ENCODE results near the gene UGT1A10. TPM values are rescaled to one million over a fixed set of nuclear protein-coding genes. Genes with fewer than 3 reads are reported as not detected.

The UGT1A10 gene
- total RNA-seq, 2 donors from 2014 or later = not detected

DNA sequence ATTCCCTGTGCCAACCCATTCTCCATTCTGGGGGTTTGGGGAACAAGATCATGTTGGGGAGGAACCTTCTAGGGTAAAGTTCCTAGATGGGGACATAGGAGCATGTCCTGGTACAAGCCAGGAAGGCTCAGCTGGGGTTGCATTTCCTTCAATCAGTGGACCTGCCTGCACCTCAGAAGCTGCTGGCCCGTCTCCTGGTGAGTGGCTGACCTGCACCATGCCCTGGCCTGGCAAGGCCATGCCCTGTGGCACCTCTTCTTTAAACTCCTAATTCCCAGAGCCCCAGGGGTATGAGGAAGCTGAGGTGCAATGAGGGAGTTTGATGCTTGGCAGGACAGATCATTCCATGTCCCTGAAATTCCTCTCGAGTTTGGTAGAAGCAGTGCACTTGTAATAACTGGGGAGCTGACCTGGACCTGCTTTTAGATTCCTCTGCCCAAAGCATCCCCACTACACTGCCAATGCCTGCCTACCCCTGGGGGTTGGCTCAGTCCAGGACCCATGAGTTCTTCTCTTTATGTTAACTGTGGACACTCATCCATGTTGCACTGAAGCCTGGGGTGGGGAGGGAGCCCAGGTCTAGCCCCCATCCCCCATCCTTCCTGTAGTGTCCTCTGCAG lies 167.2 kb downstream of the UGT1A10 start:
- ATAC-seq (no peak), DNase-seq (no peak)
- H3K4me1 Mint-ChIP-seq = peaks cover 2% of the 10 kb centered on the region
- no peaks in the 10 kb centered on the region for H3K36me3 Mint-ChIP-seq (ENCODE audit: low read depth)
- H3K27me3 Mint-ChIP-seq = peaks cover 52% of the 10 kb centered on the region
- H3K4me3 Mint-ChIP-seq = peak overlapping the region; percentile 3
- H3K27ac Mint-ChIP-seq = no peak overlapping the region
- H3K9me3 ChIP-seq (ENCODE audit: control insufficient read depth, low read length, poor library complexity, severe bottlenecking) = no peaks in the 10 kb centered on the region

DNA sequence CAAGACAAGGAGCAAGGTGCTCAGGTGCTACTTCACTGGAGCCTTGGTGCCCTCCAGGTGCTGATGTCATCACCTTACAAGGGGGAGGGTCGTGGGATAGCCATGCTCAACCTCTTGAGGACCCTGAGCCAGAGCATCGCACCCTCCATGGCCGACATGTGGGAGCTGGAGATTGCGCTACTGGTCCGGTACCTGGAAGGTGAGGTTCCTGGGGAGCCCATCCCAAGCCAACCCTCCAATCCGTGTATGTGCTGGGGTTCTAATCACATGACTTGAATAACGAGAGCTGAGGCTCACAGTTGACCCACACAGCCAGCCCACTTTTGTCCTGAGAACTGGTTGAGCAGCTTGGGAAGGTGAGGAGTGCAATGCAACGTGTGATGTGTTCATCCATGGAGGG lies 167.7 kb downstream of the UGT1A10 start:
- Mint-ChIP-seq H3K4me1 (peaks cover 2% of the 10 kb centered on the region), H3K36me3 (ENCODE audit: low read depth) (no peaks in the 10 kb centered on the region), H3K4me3 (peak overlapping the region; percentile 3), H3K27me3 (peaks cover 51% of the 10 kb centered on the region), H3K27ac (no peak overlapping the region)
- H3K9me3 ChIP-seq (ENCODE audit: control insufficient read depth, low read length, poor library complexity, severe bottlenecking) = no peaks in the 10 kb centered on the region
- ATAC-seq (no peak), DNase-seq (no peak)

DNA sequence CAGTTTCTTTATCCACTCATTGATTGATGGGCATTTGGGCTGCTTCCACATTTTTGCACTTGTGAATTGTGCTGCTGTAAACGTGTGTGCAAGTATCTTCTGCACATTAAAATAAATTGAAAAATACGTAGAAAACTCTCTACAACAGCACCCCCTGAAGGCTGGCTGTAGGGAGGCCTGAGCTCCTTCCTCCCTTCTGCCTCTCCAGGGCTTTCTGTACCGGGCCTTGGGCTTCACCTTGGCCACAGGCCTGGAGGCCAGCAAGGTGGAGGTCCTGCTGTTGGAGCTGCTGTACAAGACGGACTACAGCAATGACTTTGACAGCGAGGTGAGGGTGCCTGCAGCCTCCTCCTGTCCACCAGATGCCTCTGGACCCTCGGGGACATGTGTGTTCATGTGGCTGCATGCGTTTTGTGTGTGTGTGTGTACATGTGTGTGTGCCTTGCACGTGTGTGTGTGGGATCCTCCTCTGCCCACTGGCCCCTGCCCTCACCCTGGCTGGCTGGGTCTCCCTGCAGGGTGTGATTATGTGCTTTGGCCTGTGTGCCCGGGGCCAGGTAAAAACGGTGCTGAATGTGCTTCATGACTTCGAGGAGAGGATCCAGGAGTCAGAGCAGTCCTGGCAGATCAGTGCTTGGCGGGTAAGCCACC lies 171.1 kb downstream of the UGT1A10 start:
- Mint-ChIP-seq H3K36me3 (ENCODE audit: low read depth) (no peaks in the 10 kb centered on the region), H3K4me1 (peaks cover 2% of the 10 kb centered on the region), H3K27me3 (peaks cover 76% of the 10 kb centered on the region), H3K4me3 (no peak overlapping the region), H3K27ac (no peak overlapping the region)
- no peaks in the 10 kb centered on the region for H3K9me3 ChIP-seq (ENCODE audit: control insufficient read depth, low read length, poor library complexity, severe bottlenecking)
- DNase-seq = no peak
- no peak for ATAC-seq

DNA sequence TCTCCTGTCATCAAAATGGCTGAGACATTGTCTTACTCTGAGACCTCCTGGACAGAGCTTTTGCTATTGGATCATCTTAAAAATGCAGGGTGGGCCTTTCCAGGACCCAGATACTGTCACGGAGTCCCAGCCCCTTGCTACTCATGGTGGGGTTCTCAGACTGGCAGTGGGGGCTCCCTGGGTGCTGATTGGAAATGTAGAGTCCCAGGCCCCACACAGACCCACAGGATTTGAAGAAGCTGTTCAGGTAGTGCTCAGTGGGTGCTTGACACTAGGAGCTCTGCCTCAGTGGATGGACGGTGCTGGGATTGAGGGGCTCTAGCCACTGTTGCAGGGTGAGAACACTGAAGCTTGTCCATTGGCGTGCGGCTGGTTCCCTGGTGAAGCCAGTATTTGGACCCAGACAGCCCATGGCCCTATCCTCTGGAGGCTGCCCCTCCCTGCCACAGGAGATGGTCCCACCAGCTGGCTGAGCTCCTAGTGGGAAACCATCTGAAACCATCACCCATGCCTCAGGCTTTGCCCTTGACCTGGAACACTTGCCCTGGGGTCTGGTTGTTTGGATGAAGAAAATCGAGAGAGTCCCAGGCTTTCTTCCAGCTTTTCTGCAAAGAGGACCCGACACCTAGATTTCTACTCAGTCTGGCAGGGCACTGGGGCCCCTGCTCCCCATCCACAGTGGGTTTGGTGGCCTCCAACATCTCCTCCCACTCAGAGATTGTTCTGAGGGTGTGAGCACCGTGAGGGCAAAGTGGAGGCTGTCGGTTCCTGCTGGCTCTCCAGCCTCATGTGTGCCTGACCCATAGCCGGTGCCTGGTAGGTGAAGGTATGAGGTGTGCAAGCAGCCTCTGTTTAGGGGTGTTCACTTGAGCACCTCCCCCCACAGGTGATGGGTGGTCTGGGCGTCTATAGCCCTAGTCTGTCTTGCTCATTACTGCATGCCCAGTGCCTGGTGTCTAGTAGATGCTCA lies 172.0 kb downstream of the UGT1A10 start:
- Mint-ChIP-seq H3K4me1 (peaks cover 5% of the 10 kb centered on the region), H3K36me3 (ENCODE audit: low read depth) (no peaks in the 10 kb centered on the region), H3K4me3 (no peak overlapping the region), H3K27me3 (peaks cover 67% of the 10 kb centered on the region), H3K27ac (no peak overlapping the region)
- H3K9me3 ChIP-seq (ENCODE audit: control insufficient read depth, low read length, poor library complexity, severe bottlenecking) = no peaks in the 10 kb centered on the region
- no peak for ATAC-seq
- DNase-seq = no peak

DNA sequence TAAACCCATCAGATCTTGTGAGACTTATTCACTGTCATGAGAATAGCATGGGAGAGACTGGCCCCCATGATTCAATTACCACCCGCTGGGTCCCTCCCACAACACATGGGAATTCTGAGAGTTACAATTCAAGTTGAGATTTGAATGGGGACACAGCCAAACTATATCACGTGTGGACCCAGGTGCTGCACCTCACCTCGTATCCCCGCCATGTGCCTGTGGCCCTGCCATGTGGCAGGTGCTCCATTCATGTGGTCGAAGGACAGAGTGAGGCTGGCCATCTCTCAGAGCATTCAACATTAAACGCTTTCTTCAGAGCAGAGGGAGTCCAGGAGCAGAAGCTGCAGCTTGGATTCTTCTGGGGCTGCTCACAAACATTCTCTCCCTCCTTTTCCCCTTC lies 174.1 kb downstream of the UGT1A10 start:
- Mint-ChIP-seq H3K4me1 (peaks cover 2% of the 10 kb centered on the region), H3K27ac (no peak overlapping the region), H3K4me3 (no peak overlapping the region), H3K27me3 (peaks cover 56% of the 10 kb centered on the region), H3K36me3 (ENCODE audit: low read depth) (no peaks in the 10 kb centered on the region)
- ATAC-seq = no peak
- H3K9me3 ChIP-seq (ENCODE audit: control insufficient read depth, low read length, poor library complexity, severe bottlenecking) = no peaks in the 10 kb centered on the region
- no peak for DNase-seq

DNA sequence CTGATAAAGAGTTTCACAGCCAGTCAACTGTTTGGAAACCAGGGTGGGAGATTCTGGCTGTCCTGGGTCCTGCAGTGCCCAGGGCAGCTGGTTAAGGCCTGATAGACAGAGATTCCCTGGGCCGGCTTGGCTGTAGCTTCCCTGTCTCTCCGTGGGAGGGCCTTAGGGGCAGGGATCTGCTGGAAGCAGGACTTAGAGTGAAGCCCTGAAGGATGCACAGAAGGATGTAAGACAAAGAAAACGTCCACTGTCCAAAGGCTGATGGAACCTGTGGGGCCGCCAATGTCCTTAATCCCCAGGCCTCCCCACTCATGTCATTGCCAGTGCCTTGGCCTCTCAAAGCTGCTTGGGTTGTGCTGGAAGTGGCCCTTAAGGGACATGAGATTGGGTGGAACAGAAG lies 174.8 kb downstream of the UGT1A10 start:
- H3K27ac Mint-ChIP-seq = no peak overlapping the region
- no peaks in the 10 kb centered on the region for H3K36me3 Mint-ChIP-seq (ENCODE audit: low read depth)
- DNase-seq = no peak
- peaks cover 2% of the 10 kb centered on the region for H3K4me1 Mint-ChIP-seq
- H3K27me3 Mint-ChIP-seq = peaks cover 53% of the 10 kb centered on the region
- H3K4me3 Mint-ChIP-seq = no peak overlapping the region
- no peaks in the 10 kb centered on the region for H3K9me3 ChIP-seq (ENCODE audit: control insufficient read depth, low read length, poor library complexity, severe bottlenecking)
- ATAC-seq = no peak

DNA sequence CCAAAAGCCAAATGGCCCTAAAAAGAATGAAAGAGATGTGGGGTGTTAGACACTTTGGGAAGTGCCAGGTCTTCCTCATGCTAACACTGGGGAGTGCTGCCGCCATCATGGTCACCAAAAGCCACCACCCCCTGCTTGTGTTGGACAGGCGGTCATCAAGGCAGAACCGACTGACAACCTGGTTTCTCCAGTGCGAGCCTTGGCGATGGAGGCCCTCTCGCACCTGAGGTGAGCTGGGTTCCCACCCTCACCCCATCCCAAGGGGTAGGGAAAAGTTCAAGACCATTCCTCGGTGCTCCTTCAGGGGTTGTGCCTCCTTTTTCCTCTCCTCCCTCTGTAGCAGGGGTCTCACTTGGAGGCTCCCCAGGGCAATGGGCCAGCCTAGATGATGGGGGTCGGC lies 175.5 kb downstream of the UGT1A10 start:
- ATAC-seq = no peak
- Mint-ChIP-seq H3K36me3 (ENCODE audit: low read depth) (no peaks in the 10 kb centered on the region), H3K27me3 (peaks cover 53% of the 10 kb centered on the region), H3K27ac (no peak overlapping the region), H3K4me1 (peaks cover 2% of the 10 kb centered on the region), H3K4me3 (no peak overlapping the region)
- DNase-seq = no peak
- no peaks in the 10 kb centered on the region for H3K9me3 ChIP-seq (ENCODE audit: control insufficient read depth, low read length, poor library complexity, severe bottlenecking)

DNA sequence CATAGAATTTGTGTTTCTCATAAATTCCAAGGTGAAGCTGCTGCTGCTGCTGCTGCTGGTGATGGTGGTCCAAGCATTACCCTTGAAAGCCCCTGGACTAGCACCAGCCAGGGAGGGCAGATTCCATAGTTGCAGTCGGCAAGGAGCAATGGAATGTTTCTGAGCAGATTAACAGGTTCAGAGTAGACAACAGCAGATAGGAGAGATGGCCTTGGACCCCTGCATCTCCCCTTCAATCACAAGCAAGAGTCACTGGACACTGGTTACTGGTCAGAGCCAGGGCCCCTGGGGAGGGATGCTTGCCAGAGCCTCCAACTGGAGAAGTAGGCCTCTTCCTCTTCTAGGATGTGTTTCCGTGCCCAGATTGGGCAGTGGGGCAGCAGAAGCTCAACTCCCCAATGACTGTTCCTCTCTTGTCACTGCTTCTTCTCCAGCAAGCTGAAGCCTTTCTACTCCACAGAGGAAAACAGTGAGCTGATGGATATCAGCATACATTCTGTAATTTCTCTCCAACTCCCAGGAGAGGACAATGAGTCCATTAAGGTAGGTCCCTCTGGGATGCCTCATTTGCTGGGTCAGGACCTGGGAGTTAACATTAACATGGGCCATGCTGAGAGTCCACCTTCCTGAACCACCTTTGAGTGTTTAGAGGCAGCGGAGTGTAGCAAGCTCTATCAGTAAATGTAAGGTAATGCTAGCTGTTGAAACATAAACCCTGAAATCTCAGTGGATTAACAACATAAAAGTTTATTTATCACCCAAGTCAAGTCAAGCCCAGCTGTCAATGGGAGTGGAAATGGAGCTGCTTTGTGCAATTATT lies 177.2 kb downstream of the UGT1A10 start:
- no peak overlapping the region for H3K27ac Mint-ChIP-seq

DNA sequence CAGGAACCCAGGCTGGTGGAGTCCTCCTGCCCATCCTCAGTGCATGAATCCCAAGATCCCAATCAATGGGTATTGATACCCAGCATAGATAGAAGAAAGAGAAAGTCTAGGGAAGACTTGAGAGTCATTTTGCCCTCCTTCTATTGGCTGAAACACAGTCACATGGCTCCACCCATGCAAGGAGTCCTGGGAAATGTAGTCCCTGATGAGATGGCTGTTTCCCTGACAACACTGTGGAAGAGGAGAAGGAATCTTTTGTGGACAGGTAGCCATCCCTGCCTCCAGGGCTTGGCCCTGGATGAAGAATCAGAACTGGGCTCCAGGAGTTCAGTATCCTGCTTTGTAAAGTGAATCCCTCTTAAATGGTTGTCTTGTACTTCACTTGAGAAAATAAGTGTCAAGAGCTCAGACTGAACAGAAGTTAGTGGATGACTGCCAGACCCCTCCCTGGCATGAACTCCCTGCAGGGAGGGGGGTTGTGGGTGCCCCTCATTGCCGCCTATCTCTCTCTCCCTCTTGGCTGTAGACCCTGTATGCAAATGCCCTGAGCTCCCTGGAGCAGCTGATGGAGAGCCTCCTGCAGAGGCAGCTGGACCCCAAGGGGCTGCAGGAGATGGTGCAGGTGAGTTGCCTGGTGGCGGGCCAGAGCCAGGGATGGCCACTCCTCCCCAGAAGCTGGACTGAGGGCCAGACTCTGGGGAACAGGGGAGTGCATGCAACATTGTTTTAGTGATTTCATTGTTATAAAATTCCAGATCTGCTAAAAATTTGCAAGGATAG lies 178.0 kb downstream of the UGT1A10 start:
- no peak overlapping the region for H3K4me3 Mint-ChIP-seq
- no peak for DNase-seq
- no peaks in the 10 kb centered on the region for H3K36me3 Mint-ChIP-seq (ENCODE audit: low read depth)
- no peak for ATAC-seq
- H3K27ac Mint-ChIP-seq = no peak overlapping the region
- peaks cover 49% of the 10 kb centered on the region for H3K27me3 Mint-ChIP-seq
- no peaks in the 10 kb centered on the region for H3K9me3 ChIP-seq (ENCODE audit: control insufficient read depth, low read length, poor library complexity, severe bottlenecking)
- H3K4me1 Mint-ChIP-seq = peaks cover 8% of the 10 kb centered on the region

More for the DNA sequence above, 177.2 kb downstream of the UGT1A10 start:
- peaks cover 56% of the 10 kb centered on the region for H3K27me3 Mint-ChIP-seq
- H3K9me3 ChIP-seq (ENCODE audit: control insufficient read depth, low read length, poor library complexity, severe bottlenecking) = no peaks in the 10 kb centered on the region
- no peak overlapping the region for H3K4me3 Mint-ChIP-seq
- no peaks in the 10 kb centered on the region for H3K36me3 Mint-ChIP-seq (ENCODE audit: low read depth)
- no peak for ATAC-seq
- no peak for DNase-seq
- peaks cover 8% of the 10 kb centered on the region for H3K4me1 Mint-ChIP-seq

DNA sequence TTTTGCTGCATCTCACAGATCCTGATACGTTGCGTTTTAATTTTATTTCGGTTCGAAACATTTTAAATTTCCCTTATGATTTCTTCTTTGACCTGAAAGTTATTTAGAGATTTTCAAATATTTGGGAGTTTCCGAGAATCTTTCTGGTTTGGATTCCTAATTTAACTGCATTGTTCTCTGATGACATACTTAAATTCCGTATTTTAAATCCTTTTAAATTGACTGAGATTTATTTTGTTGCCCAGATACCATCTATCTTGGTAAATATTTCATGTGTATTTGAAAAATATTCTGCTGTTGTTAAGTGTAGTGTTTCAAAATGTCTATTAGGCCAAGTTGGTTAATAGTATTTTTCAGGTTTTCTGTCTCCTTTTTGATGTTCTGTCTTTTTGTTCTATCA lies 179.6 kb downstream of the UGT1A10 start:
- ATAC-seq (no peak), DNase-seq (no peak)
- Mint-ChIP-seq H3K27ac (no peak overlapping the region), H3K27me3 (peaks cover 47% of the 10 kb centered on the region), H3K4me3 (no peak overlapping the region), H3K36me3 (ENCODE audit: low read depth) (no peaks in the 10 kb centered on the region), H3K4me1 (peaks cover 10% of the 10 kb centered on the region)
- no peaks in the 10 kb centered on the region for H3K9me3 ChIP-seq (ENCODE audit: control insufficient read depth, low read length, poor library complexity, severe bottlenecking)

DNA sequence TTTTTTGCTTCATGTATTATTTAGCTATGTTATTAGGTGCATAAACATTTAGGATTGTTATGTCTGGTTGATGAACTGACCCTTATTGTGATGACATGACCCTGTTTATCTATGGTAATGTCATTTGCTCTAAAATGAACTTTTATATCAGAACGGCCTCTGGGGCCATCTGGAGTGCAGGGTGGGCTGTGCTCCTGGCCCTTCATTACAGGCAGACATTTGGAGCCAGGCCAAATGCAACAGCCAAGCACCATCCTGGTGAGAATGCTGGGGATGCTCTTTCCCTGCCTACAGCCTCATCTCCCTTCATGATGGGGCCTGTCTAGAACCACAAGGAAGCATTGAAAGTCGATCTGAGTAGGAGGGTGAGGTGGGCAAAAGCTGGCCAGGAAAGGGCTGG lies 180.1 kb downstream of the UGT1A10 start:
- Mint-ChIP-seq H3K27ac (no peak overlapping the region), H3K27me3 (peaks cover 42% of the 10 kb centered on the region), H3K4me1 (peaks cover 10% of the 10 kb centered on the region), H3K4me3 (no peak overlapping the region), H3K36me3 (ENCODE audit: low read depth) (no peaks in the 10 kb centered on the region)
- DNase-seq (no peak), ATAC-seq (no peak)
- no peaks in the 10 kb centered on the region for H3K9me3 ChIP-seq (ENCODE audit: control insufficient read depth, low read length, poor library complexity, severe bottlenecking)

DNA sequence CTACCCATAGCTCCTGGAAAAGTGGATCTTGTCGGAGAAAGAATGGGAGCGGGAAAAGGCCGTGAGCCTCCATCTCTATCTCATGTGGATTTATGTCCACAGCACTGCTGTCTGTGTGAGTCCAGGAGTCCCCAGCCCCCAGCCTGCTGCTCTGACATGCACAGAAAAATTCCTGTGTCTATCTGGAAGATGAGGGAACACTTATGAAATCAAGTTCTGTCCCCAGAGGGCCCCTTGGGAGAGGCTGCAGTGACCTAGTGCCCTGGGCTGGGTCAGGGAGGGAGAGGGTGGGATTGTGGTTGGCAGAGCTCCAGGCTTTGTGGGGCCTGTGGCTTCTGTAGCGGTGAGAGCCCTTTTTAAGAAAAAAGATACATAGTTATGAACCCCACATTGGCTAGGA lies 180.5 kb downstream of the UGT1A10 start:
- H3K9me3 ChIP-seq (ENCODE audit: control insufficient read depth, low read length, poor library complexity, severe bottlenecking) = no peaks in the 10 kb centered on the region
- ATAC-seq (no peak), DNase-seq (no peak)
- Mint-ChIP-seq H3K36me3 (ENCODE audit: low read depth) (no peaks in the 10 kb centered on the region), H3K4me3 (no peak overlapping the region), H3K27ac (no peak overlapping the region), H3K4me1 (peaks cover 10% of the 10 kb centered on the region), H3K27me3 (peaks cover 38% of the 10 kb centered on the region)

Data from T-helper 17 cell (primary cell).